HEK293T (cell line): ENCODE results near the gene MT1X.
"Not testable (repeated sequence)": the region's sequence is repeated elsewhere in the genome, so short reads cannot be mapped to it uniquely, and the experiment has no call there.

Experiments used
- CTCF ChIA-PET: fragments of 350-600 bp; formaldehyde crosslinking; extraction: SDS; loops from one replicate; lab custom pipeline; 2021; ENCODE audit warnings: antibody characterized with exemption, inconsistent platforms; lab: Yijun Ruan, JAX
- POLR2A ChIA-PET: fragments of 350-600 bp; formaldehyde crosslinking; extraction: SDS; loops from one replicate; lab custom pipeline; 2020; ENCODE audit warnings: antibody characterized with exemption, inconsistent platforms; lab: Yijun Ruan, JAX
- DNase-seq: peaks from one replicate; pipeline ENCODE4 v3.0.0; 2012; ENCODE audit warnings: mixed read lengths; ENCODE audit errors: extremely low spot score
- ARNT ChIP-seq: fragments of 450-650 bp; IDR thresholded peaks from 2 replicates; pipeline ENCODE4 v1.6.1; 2017; ENCODE audit warnings: mild to moderate bottlenecking
- BHLHE40 ChIP-seq: fragments of 450-650 bp; IDR thresholded peaks from 2 replicates; pipeline ENCODE4 v1.6.1; 2016; ENCODE audit warnings: mild to moderate bottlenecking, moderate library complexity, borderline replicate concordance
- CTBP1 ChIP-seq: fragments of 450-650 bp; IDR thresholded peaks from 2 replicates; pipeline ENCODE4 v1.6.1; 2016; ENCODE audit warnings: borderline replicate concordance
- ELF4 ChIP-seq: fragments of 450-650 bp; IDR thresholded peaks from 2 replicates; pipeline ENCODE4 v1.6.1; 2017; ENCODE audit warnings: antibody characterized with exemption
- FOXA1 ChIP-seq: fragments of 450-650 bp; IDR thresholded peaks from 2 replicates; pipeline ENCODE4 v1.6.1; 2016; ENCODE audit warnings: mild to moderate bottlenecking
- FOXK2 ChIP-seq: fragments of 450-650 bp; IDR thresholded peaks from 2 replicates; pipeline ENCODE4 v1.6.1; 2016; ENCODE audit warnings: mild to moderate bottlenecking
- FOXM1 ChIP-seq: fragments of 450-650 bp; IDR thresholded peaks from 2 replicates; pipeline ENCODE4 v1.6.1; 2017; ENCODE audit warnings: mild to moderate bottlenecking, borderline replicate concordance
- HDGF ChIP-seq: fragments of 450-650 bp; IDR thresholded peaks from 2 replicates; pipeline ENCODE4 v1.6.1; 2017; ENCODE audit warnings: antibody characterized with exemption, borderline replicate concordance
- L3MBTL2 ChIP-seq: fragments of 450-650 bp; conservative IDR thresholded peaks from 2 replicates; pipeline ENCODE4 v1.6.1; 2016; ENCODE audit warnings: mild to moderate bottlenecking
- LEF1 ChIP-seq: fragments of 450-650 bp; IDR thresholded peaks from 2 replicates; pipeline ENCODE4 v1.6.1; 2017; ENCODE audit warnings: mild to moderate bottlenecking, borderline replicate concordance
- NFRKB ChIP-seq: fragments of 450-650 bp; IDR thresholded peaks from 2 replicates; pipeline ENCODE4 v1.6.1; 2016; ENCODE audit warnings: mild to moderate bottlenecking, moderate library complexity
- SP1 ChIP-seq: fragments of 450-650 bp; IDR thresholded peaks from 2 replicates; pipeline ENCODE4 v1.6.1; 2017
- SUZ12 ChIP-seq: fragments of 450-650 bp; IDR thresholded peaks from 2 replicates; pipeline ENCODE4 v1.6.1; 2016; ENCODE audit warnings: mild to moderate bottlenecking
- TARDBP ChIP-seq: fragments of 450-650 bp; IDR thresholded peaks from 2 replicates; pipeline ENCODE4 v1.6.1; 2016
- ZNF384 ChIP-seq: fragments of 450-650 bp; IDR thresholded peaks from 2 replicates; pipeline ENCODE4 v1.6.1; 2016
- TF ChIP-seq, protein P1 (sequence below): fragments of 450-650 bp; IDR thresholded peaks from 2 replicates; pipeline ENCODE4 v1.6.1; 2016

The MT1X gene

DNA sequence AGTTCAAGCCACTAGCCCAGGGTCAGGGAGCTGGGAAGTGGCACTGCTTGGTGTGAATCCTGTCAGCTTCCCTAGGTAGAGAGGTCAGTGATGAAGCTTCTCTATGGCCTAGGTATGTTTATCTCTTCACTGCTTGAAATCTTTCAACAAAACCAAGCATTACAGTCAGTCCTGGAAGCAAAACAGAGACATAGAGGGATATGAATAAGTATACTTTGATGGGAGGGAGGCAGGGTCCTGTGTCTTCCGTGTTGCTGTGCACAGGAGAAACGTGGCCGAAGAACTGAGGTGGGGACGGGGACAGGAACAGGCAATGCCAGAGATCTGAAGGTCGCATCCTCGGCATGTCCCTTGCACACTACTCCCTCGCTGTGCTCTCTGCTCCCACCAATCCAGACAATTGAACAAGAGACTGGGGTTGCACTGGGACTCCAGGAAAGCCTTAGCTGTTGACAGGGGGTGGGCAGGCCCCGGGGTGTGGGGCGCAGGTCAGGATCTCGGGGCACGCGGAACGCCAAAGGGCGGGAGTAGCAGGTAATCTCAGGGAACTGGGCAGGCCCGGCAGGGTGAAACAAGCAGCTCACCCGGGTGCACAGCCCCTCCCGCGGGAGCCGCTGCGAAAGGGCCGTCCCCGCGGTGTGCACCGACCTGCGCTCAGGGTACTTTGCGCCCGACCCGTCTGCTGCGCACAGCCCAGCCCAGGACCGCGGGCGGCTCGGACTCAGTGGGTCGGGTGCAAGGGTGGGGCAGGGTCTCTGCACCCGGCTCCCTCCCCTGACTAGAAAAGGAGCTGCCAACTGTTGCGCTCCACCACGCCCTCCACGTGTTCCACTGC lies 13.0 kb upstream of the MT1X start, which contains the start of gene MT1H:
Gene MT1H, plus strand, starts transcription at position 810 of the 835 bp plus-strand sequence. CDS start 71 bp downstream, outside the sequence.
- no peak for TF ChIP-seq NFRKB
- TF ChIP-seq SP1, result no peak
- no peak for TF ChIP-seq SUZ12
- ChIA-PET POLR2A (no interaction called here), CTCF (no interaction called here)
- DNase-seq, result no peak

DNA sequence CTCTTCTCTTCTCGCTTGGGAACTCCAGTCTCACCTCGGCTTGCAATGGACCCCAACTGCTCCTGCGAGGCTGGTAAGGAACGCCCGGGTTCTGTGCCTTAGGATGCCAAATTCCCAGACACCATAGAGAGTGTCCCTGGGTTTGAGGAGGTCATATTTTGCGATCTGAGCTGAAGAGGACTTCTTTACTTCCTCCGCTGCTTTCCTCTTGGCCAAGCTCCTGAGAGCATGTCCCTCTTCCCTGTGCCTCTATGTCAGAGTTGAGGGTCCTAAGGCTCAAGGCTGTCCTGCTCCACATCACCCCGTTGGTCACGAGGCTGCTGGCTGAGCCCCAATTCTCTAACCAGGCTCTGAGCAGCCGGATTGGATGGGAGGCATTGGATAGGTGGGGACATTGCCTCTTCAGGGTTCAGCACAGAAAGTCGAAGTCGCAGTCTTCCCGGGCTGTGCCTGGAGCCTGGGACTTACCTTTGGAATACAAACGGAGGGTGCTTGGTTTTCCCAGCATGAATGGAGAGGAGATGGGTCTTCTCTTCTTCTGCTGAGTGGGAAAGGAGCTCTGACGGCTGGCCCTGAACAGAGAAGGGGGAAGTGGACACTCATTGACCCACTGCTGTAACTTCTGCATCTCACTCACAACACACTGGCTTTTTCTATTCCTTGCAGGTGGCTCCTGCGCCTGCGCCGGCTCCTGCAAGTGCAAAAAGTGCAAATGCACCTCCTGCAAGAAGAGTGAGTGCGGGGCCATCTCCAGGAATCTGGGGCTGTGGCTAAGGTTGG lies 12.2 kb upstream of the MT1X start:
- POLR2A ChIA-PET, result no interaction called here
- TF ChIP-seq FOXK2 (no peak), LEF1 (no peak), CTBP1 (no peak), HDGF (no peak), ZNF384 (no peak), ARNT (no peak), SP1 (no peak), ELF4 (no peak)
- DNase-seq, result no peak
- CTCF ChIA-PET, result no interaction called here

DNA sequence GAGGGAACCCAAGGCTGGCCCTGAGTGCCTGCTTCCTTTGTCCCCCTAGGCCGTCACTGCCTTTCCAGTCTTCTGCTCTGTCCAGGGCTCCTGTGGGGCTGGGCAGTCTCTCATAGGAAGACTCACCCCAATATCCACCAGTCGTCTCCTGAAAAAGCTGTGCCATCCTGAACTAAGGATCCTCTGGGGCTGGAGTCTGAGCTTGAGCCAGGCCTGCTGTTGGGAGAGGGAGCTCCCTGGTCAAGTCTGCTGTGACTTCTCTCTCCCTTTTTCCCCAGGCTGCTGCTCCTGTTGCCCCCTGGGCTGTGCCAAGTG lies 11.7 kb upstream of the MT1X start:
- ChIA-PET CTCF (no interaction called here), POLR2A (no interaction called here)
- TF ChIP-seq ZNF384 (no peak), BHLHE40 (no peak), FOXM1 (no peak), LEF1 (no peak), FOXA1 (no peak), TARDBP (no peak)
- DNase-seq, result no peak

DNA sequence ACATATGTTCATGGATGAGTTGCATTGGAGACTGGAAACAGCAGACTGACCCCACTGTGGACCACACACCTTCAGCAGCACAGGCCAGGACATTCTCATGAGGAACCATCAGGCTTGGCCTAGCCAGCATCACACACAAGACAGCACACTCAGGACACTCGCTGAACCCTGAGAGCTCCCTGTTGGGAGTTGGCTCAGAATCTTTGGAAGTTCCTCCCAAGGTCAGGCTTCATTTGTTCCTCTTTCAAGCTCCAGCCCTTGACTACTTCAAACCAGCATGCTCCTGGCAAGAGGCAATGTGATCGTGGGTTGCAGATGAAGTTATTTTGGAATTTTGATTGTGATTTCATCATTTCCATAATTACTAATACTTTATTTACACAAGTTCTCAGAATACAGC lies 10.6 kb upstream of the MT1X start:
- DNase-seq, POLR2A ChIA-PET, CTCF ChIA-PET: not testable (repeated sequence)

DNA sequence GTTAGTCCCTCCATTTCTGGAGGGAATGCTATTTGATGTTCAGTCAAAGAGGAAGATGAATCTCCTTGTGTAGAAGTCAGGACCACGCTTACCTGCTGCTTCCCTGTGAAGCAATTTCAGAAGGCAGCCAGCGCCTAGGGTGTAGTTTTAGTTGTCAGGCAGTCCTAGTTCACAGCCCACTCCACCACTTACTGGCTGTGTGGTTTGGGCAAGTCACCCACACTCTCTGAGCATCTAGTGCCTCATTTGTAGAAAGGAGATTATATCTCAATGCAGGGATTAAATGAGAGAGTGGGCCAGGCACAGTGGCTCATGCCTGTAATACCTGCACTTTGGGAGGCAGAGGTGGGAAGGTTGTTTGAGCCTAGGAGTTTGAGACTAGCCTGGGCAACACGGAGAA lies 10.1 kb upstream of the MT1X start:
- DNase-seq, CTCF ChIA-PET, POLR2A ChIA-PET: not testable (repeated sequence)

DNA sequence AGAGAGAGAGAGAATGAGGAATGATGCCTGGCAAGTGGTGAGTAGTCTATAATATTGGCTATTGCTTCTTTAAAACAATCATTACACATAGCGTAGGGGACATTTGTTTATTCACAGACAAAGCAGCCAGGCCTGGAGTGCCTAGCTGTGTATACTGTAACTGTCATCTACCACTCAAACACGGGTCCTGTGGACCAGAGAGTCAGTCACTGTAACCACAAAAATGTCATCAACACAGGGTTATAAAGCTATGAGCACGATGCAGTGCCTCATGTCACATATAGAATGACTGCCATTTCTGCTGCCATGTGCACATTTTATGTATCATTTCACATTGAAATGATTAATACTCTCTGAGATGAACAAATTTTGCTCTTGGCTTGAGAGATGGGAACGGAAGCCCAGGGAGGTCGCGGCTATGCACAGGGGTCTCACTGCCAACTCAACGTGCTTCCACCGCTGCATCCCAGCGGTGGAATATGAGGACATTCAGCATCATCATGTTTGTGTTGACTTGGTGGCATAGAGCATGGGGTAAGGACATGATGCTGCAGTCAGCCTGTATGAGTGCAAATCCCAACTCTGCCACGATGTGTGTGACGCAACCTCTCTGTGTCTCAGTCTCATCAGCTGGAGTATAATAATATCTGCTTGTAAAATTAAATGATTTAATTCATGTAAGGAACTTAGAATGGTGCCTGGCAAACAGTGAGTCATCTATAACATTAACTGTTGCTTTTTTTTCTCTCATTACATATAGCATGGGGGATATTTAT lies 9.3 kb upstream of the MT1X start:
- DNase-seq, result no peak
- ChIA-PET CTCF (interaction anchor here (1.4 kb wide), 1 partner anchor 29 kb away, joined by 10 read pairs; no protein-coding TSS in a partner anchor), POLR2A (no interaction called here)
- TF ChIP-seq L3MBTL2, result no peak
- TF ChIP-seq FOXK2, result no peak
- TF ChIP-seq CTBP1, result no peak
- TF ChIP-seq ELF4, result no peak
- TF ChIP-seq SUZ12, result no peak
- no peak for TF ChIP-seq TARDBP
- no peak for TF ChIP-seq SP1
- TF ChIP-seq FOXM1, result no peak
- no peak for TF ChIP-seq NFRKB
- no peak for TF ChIP-seq ZNF384
- TF ChIP-seq LEF1, result no peak
- no peak for TF ChIP-seq HDGF
- TF ChIP-seq FOXA1, result no peak
- TF ChIP-seq, protein P1, sequence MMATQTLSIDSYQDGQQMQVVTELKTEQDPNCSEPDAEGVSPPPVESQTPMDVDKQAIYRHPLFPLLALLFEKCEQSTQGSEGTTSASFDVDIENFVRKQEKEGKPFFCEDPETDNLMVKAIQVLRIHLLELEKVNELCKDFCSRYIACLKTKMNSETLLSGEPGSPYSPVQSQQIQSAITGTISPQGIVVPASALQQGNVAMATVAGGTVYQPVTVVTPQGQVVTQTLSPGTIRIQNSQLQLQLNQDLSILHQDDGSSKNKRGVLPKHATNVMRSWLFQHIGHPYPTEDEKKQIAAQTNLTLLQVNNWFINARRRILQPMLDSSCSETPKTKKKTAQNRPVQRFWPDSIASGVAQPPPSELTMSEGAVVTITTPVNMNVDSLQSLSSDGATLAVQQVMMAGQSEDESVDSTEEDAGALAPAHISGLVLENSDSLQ, result no peak
- no peak for TF ChIP-seq BHLHE40
- no peak for TF ChIP-seq ARNT

DNA sequence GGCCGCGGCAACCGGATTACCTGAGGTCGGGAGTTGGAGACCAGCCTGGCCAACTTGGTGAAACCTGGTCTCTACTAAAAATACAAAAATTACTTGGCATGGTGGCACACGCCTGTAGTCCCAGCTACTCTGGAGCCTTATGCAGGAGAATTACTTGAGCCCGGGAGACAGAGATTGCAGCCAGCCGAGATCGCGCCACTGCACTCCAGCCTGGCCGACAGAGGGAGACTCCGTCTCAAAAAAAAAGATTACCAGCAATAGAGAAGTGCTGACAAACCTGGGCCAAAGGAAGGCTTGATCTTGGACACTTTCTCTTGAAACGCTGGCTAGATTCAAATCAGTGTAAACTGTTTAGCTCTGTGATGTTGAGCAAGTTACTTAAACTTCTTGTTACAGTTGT lies 8.3 kb upstream of the MT1X start:
- no peak for DNase-seq
- TF ChIP-seq ARNT (no peak), ELF4 (no peak)
- ChIA-PET CTCF (interaction anchor here (0.6 to 1.4 kb wide), 2 partner anchors 28 to 502 kb away, joined by 6 to 10 read pairs; no protein-coding TSS in a partner anchor), POLR2A (no interaction called here)

DNA sequence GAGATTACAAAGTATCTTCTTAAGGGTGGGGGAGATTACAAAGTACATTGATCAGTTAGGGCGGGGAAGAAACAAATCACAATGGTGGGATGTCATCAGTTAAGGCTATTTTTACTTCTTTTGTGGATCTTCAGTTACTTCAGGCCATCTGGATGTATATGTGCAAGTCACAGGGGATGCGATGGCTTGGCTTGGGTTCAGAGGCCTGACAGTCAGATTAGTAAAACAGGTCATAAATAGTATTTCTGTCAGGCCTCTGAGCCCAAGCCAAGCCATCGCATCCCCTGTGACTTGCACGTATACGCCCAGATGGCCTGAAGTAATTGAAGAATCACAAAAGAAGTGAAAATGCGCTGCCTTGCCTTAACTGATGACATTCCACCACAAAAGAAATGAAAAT lies 7.7 kb upstream of the MT1X start:
- DNase-seq, POLR2A ChIA-PET: not testable (repeated sequence)
- CTCF ChIA-PET, result interaction anchor here (0.6 kb wide), 1 partner anchor 501 kb away, joined by 6 read pairs; no protein-coding TSS in a partner anchor
